Endodermal cell (in vitro differentiated cells): Measurements from ENCODE around the gene MALRD1. TPM values are rescaled to one million over a fixed set of nuclear protein-coding genes. Genes with fewer than 3 reads are reported as not detected.

Source experiments
- DNase-seq: peaks from one replicate; pipeline ENCODE4 v3.0.0-alpha.2; 2017
- H3K27ac ChIP-seq: 2 replicates; pipeline ENCODE4 v1.5.1; 2013; ENCODE audit warnings: mild to moderate bottlenecking, low read depth, low read length, moderate library complexity
- H3K27me3 ChIP-seq: 2 replicates; pipeline ENCODE4 v1.6.1; 2013; ENCODE audit warnings: mild to moderate bottlenecking, low read length, moderate library complexity; ENCODE audit not compliant: insufficient read depth, control insufficient read depth, poor library complexity, severe bottlenecking
- H3K36me3 ChIP-seq: 2 replicates; pipeline ENCODE4 v1.7.0; 2013; ENCODE audit warnings: mild to moderate bottlenecking, low read length, moderate library complexity; ENCODE audit not compliant: control insufficient read depth, insufficient read depth
- H3K4me1 ChIP-seq: one replicate; pipeline ENCODE4 v1.7.0; 2013; ENCODE audit warnings: low read length; ENCODE audit not compliant: control insufficient read depth, insufficient read depth
- H3K4me3 ChIP-seq: 2 replicates; pipeline ENCODE4 v1.5.1; 2013; ENCODE audit warnings: mild to moderate bottlenecking, low read length, moderate library complexity
- H3K9ac ChIP-seq: 2 replicates; pipeline ENCODE4 v1.6.1; 2013; ENCODE audit warnings: mild to moderate bottlenecking, low read length, moderate library complexity; ENCODE audit not compliant: poor library complexity, severe bottlenecking; ENCODE audit errors: extremely low read depth
- H3K9me3 ChIP-seq: 2 replicates; pipeline ENCODE4 v1.6.1; 2013; ENCODE audit warnings: mild to moderate bottlenecking, low read length, moderate library complexity; ENCODE audit not compliant: control insufficient read depth
- H3K27ac Mint-ChIP-seq: 2 replicates; pipeline ENCODE4 v1.8.0; 2020; ENCODE audit warnings: mixed read lengths
- H3K27me3 Mint-ChIP-seq: 2 replicates; pipeline ENCODE4 v1.8.0; 2021; ENCODE audit warnings: mild to moderate bottlenecking, mixed read lengths; ENCODE audit not compliant: insufficient read depth
- H3K36me3 Mint-ChIP-seq: 2 replicates; pipeline ENCODE4 v1.8.0; 2020; ENCODE audit warnings: low read depth, mixed read lengths
- H3K4me1 Mint-ChIP-seq: 2 replicates; pipeline ENCODE4 v1.8.0; 2020; ENCODE audit warnings: mixed read lengths
- H3K4me3 Mint-ChIP-seq: 2 replicates; pipeline ENCODE4 v1.8.0; 2020; ENCODE audit warnings: mild to moderate bottlenecking, moderate library complexity, mixed read lengths
- H3K9me3 Mint-ChIP-seq: 2 replicates; pipeline ENCODE4 v1.8.0; 2020; ENCODE audit warnings: mild to moderate bottlenecking, mixed read lengths
- CTCF ChIP-seq: fragments of 200-600 bp; sonication (generic); conservative IDR thresholded peaks from 2 replicates; pipeline ENCODE4 v1.5.0; 2021; ENCODE audit warnings: antibody characterized with exemption, mild to moderate bottlenecking
- WGBS, 2 experiments: methylation state at CpG; one replicate each; pipeline versions ENCODE4 v1.1.5 to v1.1.7; 2013; ENCODE audit warnings: missing lambda C conversion rate in 2 of 2, mixed read lengths in 1 of 2; ENCODE audit not compliant: insufficient coverage in 1 of 2, insufficient read length in 1 of 2; 5-methylcytosine and 5-hydroxymethylcytosine counted together
- total RNA-seq, 2 donors: library from RNA; stranded (reverse); fragmentation: NEBNext Ultra II Directional in 1 of 2; extraction: Animal tissue kit (Norgen Biotek cat#: 25700) in 1 of 2; gene quantifications; 2 replicates in 1 of 2; 3 replicates in 1 of 2; pipeline ENCODE4 v1.2.1, GENCODE V29; 2021

Gene MALRD1
- total RNA-seq, 2 donors from 2014 or later, result 0.64 to 1.5 TPM

GRCh38 chr10:19570120-19570519, 521.5 kb downstream of the MALRD1 start:
- H3K36me3 Mint-ChIP-seq, result no peaks in the 10 kb centered on the region
- no peak for TF ChIP-seq CTCF
- WGBS, 2 experiments, result 58 to 67% methylated on average over 3 of the region's 3 CpGs

GRCh38 chr10:19570991-19571390, 522.4 kb downstream of the MALRD1 start:
- Histone ChIP-seq H3K9me3 (no peaks in the 10 kb centered on the region), H3K4me3 (no peak overlapping the region), H3K4me1 (no peaks in the 10 kb centered on the region), H3K27me3 (peaks cover 19% of the 10 kb centered on the region), H3K9ac (no peak overlapping the region), H3K27ac (no peak overlapping the region), H3K36me3 (no peaks in the 10 kb centered on the region)
- Mint-ChIP-seq H3K27me3 (no peaks in the 10 kb centered on the region), H3K4me1 (no peaks in the 10 kb centered on the region), H3K4me3 (no peak overlapping the region), H3K27ac (no peak overlapping the region), H3K9me3 (no peaks in the 10 kb centered on the region), H3K36me3 (no peaks in the 10 kb centered on the region)
- no CpG with 5 or more reads among the region's 1 CpG for whole genome bisulfite sequencing, 2 experiments
- no peak for TF ChIP-seq CTCF
- DNase-seq, result no peak

More at GRCh38 chr10:19570120-19570519, 521.5 kb downstream of the MALRD1 start:
- H3K4me1 Mint-ChIP-seq, result no peaks in the 10 kb centered on the region
- no peak for DNase-seq
- H3K36me3 ChIP-seq, result no peaks in the 10 kb centered on the region
- H3K27ac Mint-ChIP-seq, result no peak overlapping the region
- peaks cover 15% of the 10 kb centered on the region for H3K27me3 ChIP-seq
- no peaks in the 10 kb centered on the region for H3K27me3 Mint-ChIP-seq
- no peak overlapping the region for H3K27ac ChIP-seq
- no peak overlapping the region for H3K9ac ChIP-seq
- no peaks in the 10 kb centered on the region for H3K4me1 ChIP-seq
- no peak overlapping the region for H3K4me3 Mint-ChIP-seq
- H3K9me3 Mint-ChIP-seq, result no peaks in the 10 kb centered on the region
- H3K4me3 ChIP-seq, result no peak overlapping the region
- no peaks in the 10 kb centered on the region for H3K9me3 ChIP-seq

GRCh38 chr10:19572056-19572455, 523.5 kb downstream of the MALRD1 start:
- Mint-ChIP-seq H3K27ac (no peak overlapping the region), H3K9me3 (no peaks in the 10 kb centered on the region), H3K27me3 (no peaks in the 10 kb centered on the region), H3K4me3 (no peak overlapping the region), H3K4me1 (peaks cover 7% of the 10 kb centered on the region), H3K36me3 (no peaks in the 10 kb centered on the region)
- Histone ChIP-seq H3K4me1 (peaks cover 2% of the 10 kb centered on the region), H3K9ac (no peak overlapping the region), H3K4me3 (no peak overlapping the region), H3K27me3 (peaks cover 19% of the 10 kb centered on the region), H3K9me3 (no peaks in the 10 kb centered on the region), H3K27ac (no peak overlapping the region), H3K36me3 (no peaks in the 10 kb centered on the region)
- 83 to 92% methylated on average over 3 to 4 of the region's 4 CpGs for WGBS, 2 experiments
- TF ChIP-seq CTCF, result no peak
- DNase-seq, result no peak
